T-helper 17 cell (primary cell): ENCODE measurements around the gene ABCG1. TPM values are rescaled to one million over a fixed set of nuclear protein-coding genes. Genes with fewer than 3 reads are reported as not detected.

Source experiments
- ATAC-seq: fragments of 150-1000 bp; cut with Tn5 transposase; 2 replicates; pipeline ENCODE4 v1.10.0; 2021; ENCODE audit warnings: mild to moderate bottlenecking, moderate library complexity
- DNase-seq, 3 donors: peaks; one replicate each; pipeline versions ENCODE4 v3.0.0 to v3.0.0-alpha.2; 2020 to 2021
- H3K9me3 ChIP-seq: one replicate; pipeline ENCODE4 v1.7.0; 2013; ENCODE audit warnings: low read length, mild to moderate bottlenecking; ENCODE audit not compliant: control insufficient read depth, poor library complexity, severe bottlenecking
- H3K27ac Mint-ChIP-seq: one replicate; pipeline ENCODE4 v1.8.0; 2022; ENCODE audit warnings: mild to moderate bottlenecking, moderate library complexity, mixed read lengths
- H3K27me3 Mint-ChIP-seq: one replicate; pipeline ENCODE4 v1.8.0; 2022; ENCODE audit warnings: mixed read lengths
- H3K36me3 Mint-ChIP-seq: one replicate; pipeline ENCODE4 v1.8.0; 2022; ENCODE audit warnings: low read depth, mixed read lengths
- H3K4me1 Mint-ChIP-seq: one replicate; pipeline ENCODE4 v1.8.0; 2022; ENCODE audit warnings: mild to moderate bottlenecking, mixed read lengths
- H3K4me3 Mint-ChIP-seq: one replicate; pipeline ENCODE4 v1.8.0; 2022; ENCODE audit warnings: mild to moderate bottlenecking, moderate library complexity, mixed read lengths
- total RNA-seq, 4 donors: library from RNA in 2 of 4; stranded (reverse) in 2 of 4; gene quantifications; one replicate each; pipeline ENCODE4 v1.2.3 and lab custom pipeline; 2022 to 2026

ABCG1 gene
- total RNA-seq, 2 donors from 2014 or later, result 43.4 to 75.0 TPM

DNA sequence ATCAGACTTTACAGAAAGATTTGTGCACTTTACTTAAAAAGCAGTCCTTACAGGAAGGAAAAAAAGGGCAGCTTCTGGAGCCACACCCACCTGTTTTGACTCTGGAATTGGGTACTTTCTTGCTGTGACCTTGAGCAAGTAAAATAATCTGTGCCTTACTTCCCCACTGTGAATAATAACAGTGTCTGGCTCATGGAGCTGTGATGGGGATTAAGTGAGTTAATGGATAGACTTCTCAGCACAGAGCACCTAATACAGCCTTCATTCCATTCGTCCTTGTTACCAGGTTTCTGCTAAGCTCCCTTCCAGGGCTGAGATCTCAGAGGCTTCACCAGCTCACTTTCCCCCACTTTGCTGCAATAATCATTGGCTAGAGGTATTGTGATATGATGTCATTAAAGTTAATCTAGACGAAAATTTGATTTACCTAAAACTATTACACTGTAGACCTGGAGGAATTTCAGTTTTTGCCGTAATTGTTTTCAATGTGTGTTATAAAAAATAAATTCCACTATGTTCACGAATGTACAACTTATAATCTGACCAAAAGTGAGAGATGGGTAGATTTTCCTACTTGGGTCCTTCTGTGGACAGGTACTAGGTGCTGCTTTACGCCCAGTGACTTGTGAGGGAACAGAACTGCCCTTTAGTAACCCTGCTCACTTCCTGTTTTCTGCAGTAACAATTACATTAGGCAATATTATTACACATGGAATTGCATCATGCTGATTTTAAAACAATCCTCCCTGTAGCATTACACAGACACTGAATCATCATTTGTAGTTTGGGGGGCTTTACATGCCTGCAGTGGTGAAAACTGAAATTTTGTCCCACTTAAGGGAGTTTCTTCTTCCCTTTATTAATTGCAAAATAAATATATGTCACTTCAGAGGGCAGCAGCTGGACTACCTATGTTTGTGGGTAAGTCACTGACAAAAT, 19.7 kb upstream of the ABCG1 start:
- ATAC-seq, result peak; percentile 89
- H3K36me3 Mint-ChIP-seq, result no peaks in the 10 kb centered on the region
- no peak for DNase-seq

DNA sequence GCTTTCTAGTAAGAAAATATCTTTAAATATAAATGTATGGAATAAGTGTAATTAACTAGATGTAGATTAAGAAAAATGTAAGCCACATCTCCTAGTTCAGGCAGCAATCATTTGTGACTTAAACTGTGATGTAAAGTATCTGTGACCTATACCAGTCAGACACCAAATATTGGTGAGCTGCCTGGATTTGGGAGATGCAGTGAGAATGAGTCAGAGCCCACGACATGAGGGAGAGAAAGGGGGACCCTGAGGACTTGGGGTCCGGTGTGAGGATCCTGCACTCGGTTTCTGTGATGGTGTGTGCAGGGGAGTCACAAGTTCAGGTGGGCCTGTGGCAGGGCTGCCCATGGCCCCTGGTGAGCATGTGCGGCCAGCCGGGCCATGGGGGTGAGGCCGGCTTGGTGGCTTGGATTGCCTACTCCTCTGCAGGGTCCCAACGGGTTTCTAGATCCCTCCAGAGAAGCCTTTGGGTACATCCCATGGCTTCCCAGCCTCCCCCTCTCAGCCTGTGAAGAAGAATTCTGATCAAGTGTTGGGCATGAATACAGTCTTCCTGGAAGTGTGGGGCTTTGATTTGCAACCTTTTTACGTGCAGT, 19.0 kb upstream of the ABCG1 start:
- H3K9me3 ChIP-seq, result no peaks in the 10 kb centered on the region
- peak; percentile 15 for ATAC-seq
- no peaks in the 10 kb centered on the region for H3K27me3 Mint-ChIP-seq
- H3K4me1 Mint-ChIP-seq, result peaks cover 26% of the 10 kb centered on the region
- no peak overlapping the region for H3K4me3 Mint-ChIP-seq
- no peak for DNase-seq
- no peaks in the 10 kb centered on the region for H3K36me3 Mint-ChIP-seq
- H3K27ac Mint-ChIP-seq, result peak overlapping the region; percentile 39

More for the DNA sequence above, 19.7 kb upstream of the ABCG1 start:
- H3K4me3 Mint-ChIP-seq, result peak overlapping the region; percentile 66
- peak overlapping the region; percentile 39 for H3K27ac Mint-ChIP-seq
- no peaks in the 10 kb centered on the region for H3K27me3 Mint-ChIP-seq
- no peaks in the 10 kb centered on the region for H3K9me3 ChIP-seq
- H3K4me1 Mint-ChIP-seq, result peaks cover 28% of the 10 kb centered on the region

DNA sequence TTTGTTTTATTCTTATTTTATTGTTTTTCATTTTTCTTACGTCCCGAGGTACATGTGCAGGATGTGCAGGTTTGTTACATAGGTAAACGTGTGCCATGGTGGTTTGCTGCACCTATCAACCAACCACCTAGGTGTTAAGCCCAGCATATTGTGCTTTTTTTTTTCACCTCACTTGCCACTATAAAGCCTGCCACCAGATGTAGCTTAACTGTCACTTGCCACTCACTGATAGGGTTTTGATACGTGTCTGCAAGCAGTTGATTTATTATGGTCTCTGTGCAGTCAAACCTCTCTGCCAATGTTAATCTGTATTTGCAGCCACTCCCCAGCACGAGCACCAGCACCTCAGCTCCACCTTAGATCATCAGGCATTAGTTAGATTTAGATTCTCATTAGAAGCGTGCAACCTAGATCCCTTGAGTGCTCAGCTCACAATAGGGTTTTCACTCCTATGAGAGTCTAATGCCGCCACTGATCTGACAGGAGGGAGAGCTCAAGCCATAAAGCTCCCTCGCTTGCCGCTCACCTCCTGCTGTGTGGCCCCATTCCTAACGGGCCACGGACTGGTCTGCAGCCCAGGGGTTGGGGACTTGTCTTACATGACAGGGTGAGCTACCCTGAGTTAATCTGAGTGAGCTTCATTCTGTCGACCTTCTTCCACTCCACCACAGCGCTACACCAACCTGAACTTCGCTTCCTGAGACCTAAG, 17.9 kb upstream of the ABCG1 start:
- DNase-seq (no peak), ATAC-seq (no peak)
- peak overlapping the region; percentile 39 for H3K27ac Mint-ChIP-seq
- H3K9me3 ChIP-seq, result no peaks in the 10 kb centered on the region
- no peak overlapping the region for H3K4me3 Mint-ChIP-seq
- no peaks in the 10 kb centered on the region for H3K27me3 Mint-ChIP-seq
- H3K4me1 Mint-ChIP-seq, result peaks cover 24% of the 10 kb centered on the region
- H3K36me3 Mint-ChIP-seq, result no peaks in the 10 kb centered on the region

DNA sequence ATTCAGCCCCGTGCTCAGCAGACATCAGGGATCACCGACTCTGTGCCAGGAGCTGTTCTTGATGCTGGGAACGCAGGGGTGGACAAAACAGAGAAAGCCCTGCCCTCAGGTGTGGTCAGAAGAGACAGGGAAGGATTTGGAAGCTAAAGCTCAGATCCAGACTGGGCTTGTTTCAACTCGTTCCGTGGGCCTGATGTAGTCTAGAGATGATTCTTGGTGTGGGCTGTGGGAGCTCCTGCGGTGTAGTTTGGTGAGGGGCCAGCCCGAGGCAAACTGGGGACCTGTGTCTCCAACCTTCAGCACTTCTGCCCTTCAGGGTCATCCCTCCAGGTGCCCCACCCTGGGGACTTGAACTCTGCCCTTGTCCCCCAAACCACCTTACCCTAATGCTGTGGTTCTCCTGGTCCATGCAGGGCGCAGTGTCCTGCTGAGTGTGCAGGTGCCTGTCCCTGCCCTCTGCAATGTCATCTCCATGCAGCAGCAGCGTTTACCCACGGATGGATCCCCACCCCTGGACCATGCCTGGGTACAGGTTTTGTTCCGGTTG, 17.3 kb upstream of the ABCG1 start:
- no peak for ATAC-seq
- Mint-ChIP-seq H3K4me3 (no peak overlapping the region), H3K27ac (peak overlapping the region; percentile 39), H3K36me3 (no peaks in the 10 kb centered on the region), H3K27me3 (no peaks in the 10 kb centered on the region), H3K4me1 (peaks cover 24% of the 10 kb centered on the region)
- no peak for DNase-seq
- H3K9me3 ChIP-seq, result no peaks in the 10 kb centered on the region

DNA sequence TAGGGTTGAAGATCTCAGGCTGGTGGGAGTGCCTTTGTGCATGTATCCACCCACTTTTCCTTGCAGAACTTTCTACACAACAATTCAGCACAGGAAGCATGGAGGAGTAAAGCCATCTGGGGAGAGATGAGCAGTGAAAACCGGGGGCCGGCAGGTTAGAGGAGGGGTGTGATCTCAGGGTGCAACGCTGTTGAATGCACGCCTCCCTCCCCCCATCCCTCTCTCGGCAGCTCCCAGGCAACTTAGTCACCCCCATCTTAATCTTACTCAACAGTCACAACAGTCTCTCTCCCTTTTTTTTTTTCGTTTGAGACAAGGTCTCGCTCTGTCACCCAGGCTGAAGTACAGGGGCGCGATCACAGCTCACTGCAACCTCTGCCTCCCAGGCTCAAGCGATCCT, 16.6 kb upstream of the ABCG1 start:
- no peaks in the 10 kb centered on the region for H3K9me3 ChIP-seq
- H3K27me3 Mint-ChIP-seq, result no peaks in the 10 kb centered on the region
- DNase-seq, result no peak
- H3K4me3 Mint-ChIP-seq, result no peak overlapping the region
- H3K4me1 Mint-ChIP-seq, result peaks cover 28% of the 10 kb centered on the region
- H3K36me3 Mint-ChIP-seq, result no peaks in the 10 kb centered on the region
- no peak for ATAC-seq
- H3K27ac Mint-ChIP-seq, result no peak overlapping the region

DNA sequence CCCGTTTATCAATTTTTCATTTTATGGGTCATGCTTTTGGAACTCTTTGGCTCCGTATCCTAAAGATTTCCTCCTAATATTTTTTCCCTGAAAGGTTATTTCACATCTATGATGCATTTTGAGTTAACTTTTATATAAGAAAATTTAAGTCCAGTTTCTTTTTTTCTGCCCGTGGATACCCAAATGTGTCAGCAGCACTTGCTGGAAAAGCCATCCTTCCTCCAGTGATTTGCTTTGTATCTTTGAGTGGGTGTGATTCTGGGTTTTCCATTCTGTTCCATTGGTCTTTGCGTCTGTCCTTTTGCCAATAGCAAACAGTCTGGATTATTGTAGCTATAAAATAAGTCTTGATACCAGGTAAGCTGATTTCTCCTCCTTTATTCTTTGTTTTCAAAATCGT, 15.6 kb upstream of the ABCG1 start:
- Mint-ChIP-seq H3K36me3 (no peaks in the 10 kb centered on the region), H3K4me3 (no peak overlapping the region), H3K27ac (no peak overlapping the region), H3K4me1 (peaks cover 23% of the 10 kb centered on the region), H3K27me3 (no peaks in the 10 kb centered on the region)
- DNase-seq, result no peak
- ATAC-seq, result no peak
- H3K9me3 ChIP-seq, result peaks cover 2% of the 10 kb centered on the region

DNA sequence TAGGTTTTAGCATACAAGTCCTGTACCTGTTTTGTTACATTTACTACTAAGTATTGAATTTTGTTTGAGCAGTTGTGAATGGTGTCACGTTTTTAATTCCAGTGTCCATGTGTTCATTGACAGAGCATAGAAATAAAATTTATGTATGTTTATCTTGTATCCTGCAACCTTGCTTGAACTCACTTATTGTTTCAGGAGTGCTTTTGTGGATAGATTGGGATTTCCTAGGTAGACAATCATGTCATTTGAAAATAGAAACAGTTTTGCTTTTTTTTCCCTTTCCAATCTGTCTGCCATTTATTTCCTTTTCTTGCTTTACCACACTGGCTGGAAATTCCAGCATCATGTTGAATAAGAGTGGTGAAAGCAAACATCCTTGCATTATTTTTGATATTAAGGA, 15.0 kb upstream of the ABCG1 start:
- H3K27me3 Mint-ChIP-seq, result no peaks in the 10 kb centered on the region
- no peaks in the 10 kb centered on the region for H3K36me3 Mint-ChIP-seq
- ATAC-seq (no peak), DNase-seq (no peak)
- peaks cover 2% of the 10 kb centered on the region for H3K9me3 ChIP-seq
- H3K27ac Mint-ChIP-seq, result no peak overlapping the region
- H3K4me1 Mint-ChIP-seq, result peaks cover 17% of the 10 kb centered on the region
- no peak overlapping the region for H3K4me3 Mint-ChIP-seq

DNA sequence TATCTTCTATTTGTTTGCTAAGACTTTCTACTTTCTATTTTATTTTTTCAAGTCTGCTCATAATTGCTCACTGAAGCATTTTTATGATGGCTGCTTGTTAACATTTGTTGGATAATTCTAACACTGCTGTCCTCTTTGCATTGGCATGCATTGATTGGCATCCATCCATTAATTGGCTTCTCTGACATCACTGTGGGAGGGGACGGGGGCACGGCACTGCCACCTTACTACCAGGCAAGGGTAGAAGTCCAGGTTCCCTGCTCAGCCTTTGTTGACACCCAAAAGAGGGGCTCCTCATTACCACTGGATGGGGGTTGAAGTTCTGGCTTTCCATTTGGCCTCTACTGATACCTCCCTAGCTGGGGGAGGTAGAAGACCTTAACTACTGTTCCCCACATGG, 11.5 kb upstream of the ABCG1 start:
- H3K4me3 Mint-ChIP-seq, result no peak overlapping the region
- H3K4me1 Mint-ChIP-seq, result peaks cover 13% of the 10 kb centered on the region
- H3K36me3 Mint-ChIP-seq, result no peaks in the 10 kb centered on the region
- DNase-seq, result no peak
- no peaks in the 10 kb centered on the region for H3K27me3 Mint-ChIP-seq
- H3K9me3 ChIP-seq, result peaks cover 2% of the 10 kb centered on the region
- no peak overlapping the region for H3K27ac Mint-ChIP-seq
- ATAC-seq, result no peak

DNA sequence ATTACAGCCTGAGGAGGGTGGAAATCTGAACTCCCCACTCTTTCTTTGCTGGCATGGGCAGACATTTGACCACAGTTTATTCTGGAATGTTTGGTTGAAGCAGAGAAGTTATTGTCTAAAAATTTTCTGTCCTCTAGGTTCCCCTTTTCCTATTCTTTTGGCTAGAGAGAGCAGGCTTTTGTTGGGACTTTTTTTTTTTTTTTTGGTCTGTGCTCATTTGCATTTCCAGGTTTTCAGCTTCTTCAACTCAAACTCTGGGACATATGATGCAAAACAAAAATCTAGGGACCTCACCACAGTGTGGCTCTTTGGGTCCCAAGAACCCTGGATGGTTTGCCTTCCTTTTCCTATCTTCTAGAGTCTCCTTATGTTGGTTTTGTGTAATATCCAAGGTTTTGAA, 10.9 kb upstream of the ABCG1 start:
- no peak for ATAC-seq
- no peak overlapping the region for H3K27ac Mint-ChIP-seq
- DNase-seq, result no peak
- H3K9me3 ChIP-seq, result peaks cover 2% of the 10 kb centered on the region
- H3K36me3 Mint-ChIP-seq, result no peaks in the 10 kb centered on the region
- H3K4me1 Mint-ChIP-seq, result peaks cover 13% of the 10 kb centered on the region
- no peak overlapping the region for H3K4me3 Mint-ChIP-seq
- H3K27me3 Mint-ChIP-seq, result no peaks in the 10 kb centered on the region

DNA sequence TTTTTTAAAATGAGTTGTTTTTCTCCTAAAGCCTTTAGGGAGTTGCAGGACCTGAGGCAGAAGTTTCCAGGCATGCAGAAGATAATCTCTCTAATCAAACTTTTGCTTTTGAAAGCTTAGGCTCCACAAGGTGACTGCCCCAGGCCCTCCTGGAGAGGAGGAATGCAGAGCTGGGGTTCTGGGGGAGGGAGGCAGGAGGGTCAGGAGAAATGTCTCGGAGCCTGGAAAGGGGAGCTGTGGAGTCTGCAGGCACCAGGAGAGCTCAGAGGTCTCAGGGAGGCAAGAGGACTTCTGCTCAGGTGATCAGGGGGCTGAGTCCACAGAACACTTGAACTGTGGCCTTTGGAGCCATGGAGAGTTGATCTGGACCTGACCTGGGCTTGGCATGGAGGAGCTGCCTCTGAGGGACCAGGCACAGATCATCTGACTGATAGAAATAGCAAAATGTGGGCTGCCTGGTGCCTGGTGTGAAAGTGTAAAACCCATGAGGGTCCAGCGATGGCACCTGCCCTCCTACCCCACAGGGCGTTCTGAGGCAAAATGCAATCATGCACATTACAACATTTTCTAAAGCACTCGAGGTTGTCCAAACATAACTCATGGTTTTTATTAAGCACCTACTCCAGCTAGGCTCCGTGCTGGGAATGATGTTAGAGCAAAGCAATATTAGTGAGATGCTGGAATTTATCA, 10.0 kb upstream of the ABCG1 start:
- no peak for DNase-seq
- H3K27me3 Mint-ChIP-seq, result no peaks in the 10 kb centered on the region
- H3K9me3 ChIP-seq, result peaks cover 2% of the 10 kb centered on the region

DNA sequence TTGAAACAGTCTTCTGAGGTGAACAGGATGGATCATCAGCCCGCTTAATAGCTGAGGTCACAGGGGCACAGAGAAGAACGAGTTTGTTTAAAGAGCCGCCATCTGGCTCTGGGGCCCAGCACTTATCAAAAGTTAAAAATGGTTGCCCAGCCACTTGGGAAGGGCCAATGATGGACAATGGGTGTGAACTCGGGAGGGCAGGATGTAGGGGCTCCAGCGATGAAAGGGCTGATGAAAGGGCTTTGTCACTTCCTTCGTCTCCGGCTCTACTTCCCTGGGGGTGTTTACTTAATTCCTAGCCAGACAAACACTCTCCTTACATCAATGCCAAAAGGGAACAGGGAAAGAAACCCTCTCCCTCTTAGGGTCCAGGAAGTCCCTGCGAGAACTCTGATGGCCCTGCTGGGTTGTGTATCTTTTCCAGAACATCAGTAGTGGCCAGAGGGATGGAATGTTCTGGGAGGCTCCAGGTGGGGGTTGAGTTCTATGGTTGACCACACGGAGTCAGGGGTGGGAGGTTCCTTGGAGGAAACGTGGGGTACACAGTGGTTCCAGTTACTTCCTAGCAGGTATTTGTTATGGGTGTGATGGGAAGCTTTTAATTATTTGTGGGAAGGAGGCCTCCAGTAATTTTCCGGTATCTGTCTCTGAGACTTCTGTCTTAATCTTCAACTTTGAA, 9.0 kb upstream of the ABCG1 start:
- ATAC-seq (no peak), DNase-seq (no peak)
- no peaks in the 10 kb centered on the region for H3K27me3 Mint-ChIP-seq
- peaks cover 16% of the 10 kb centered on the region for H3K4me1 Mint-ChIP-seq
- no peaks in the 10 kb centered on the region for H3K36me3 Mint-ChIP-seq
- peaks cover 2% of the 10 kb centered on the region for H3K9me3 ChIP-seq
- no peak overlapping the region for H3K27ac Mint-ChIP-seq
- no peak overlapping the region for H3K4me3 Mint-ChIP-seq

More for the DNA sequence above, 10.0 kb upstream of the ABCG1 start:
- peak overlapping the region; percentile 41 for H3K27ac Mint-ChIP-seq
- H3K36me3 Mint-ChIP-seq, result no peaks in the 10 kb centered on the region
- H3K4me1 Mint-ChIP-seq, result peaks cover 13% of the 10 kb centered on the region
- H3K4me3 Mint-ChIP-seq, result no peak overlapping the region
- no peak for ATAC-seq

DNA sequence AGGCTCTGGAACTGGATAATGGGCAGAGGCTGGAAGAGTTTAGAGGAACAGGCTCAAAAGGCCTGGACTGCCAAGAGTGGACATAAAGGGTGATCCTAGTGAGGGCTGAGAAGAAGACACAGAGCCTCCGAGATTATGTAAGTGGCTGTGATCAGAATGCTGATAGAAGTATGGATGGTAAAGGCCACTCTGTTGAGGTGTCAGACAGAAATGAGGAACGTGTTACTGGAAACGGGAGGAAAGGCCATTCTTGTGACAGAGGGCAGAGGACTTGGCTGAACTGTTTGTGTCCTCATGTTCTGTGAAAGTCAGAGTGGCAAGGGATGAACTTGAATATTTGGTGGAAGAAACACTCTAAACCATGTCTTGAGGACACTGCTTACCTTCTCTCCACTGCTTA, 6.7 kb upstream of the ABCG1 start:
- ATAC-seq, result no peak
- Mint-ChIP-seq H3K27ac (no peak overlapping the region), H3K36me3 (no peaks in the 10 kb centered on the region), H3K4me1 (peaks cover 13% of the 10 kb centered on the region), H3K4me3 (no peak overlapping the region), H3K27me3 (no peaks in the 10 kb centered on the region)
- no peak for DNase-seq
- H3K9me3 ChIP-seq, result peaks cover 2% of the 10 kb centered on the region
